H1 (cell line): Measurements from ENCODE around the gene ZSWIM6. TPM values are rescaled to one million over a fixed set of nuclear protein-coding genes. Genes with fewer than 3 reads are reported as not detected.

Experiments
- CBX8 ChIP-seq: fragments of 300-800, 300-1000 bp; sonication (generic); IDR thresholded peaks from 2 replicates; pipeline ENCODE4 v1.7.1; 2016; ENCODE audit warnings: low read depth, low read length, borderline replicate concordance
- CHD1 ChIP-seq: IDR thresholded peaks from 2 replicates; pipeline ENCODE4 v1.6.1; 2012; ENCODE audit warnings: low read depth, low read length, improper control_type of control experiment
- CHD2 ChIP-seq: IDR thresholded peaks from 2 replicates; pipeline ENCODE4 v1.6.1; 2012; ENCODE audit warnings: low read length, improper control_type of control experiment
- CREB1 ChIP-seq: IDR thresholded peaks from 2 replicates; pipeline ENCODE4 v1.6.1; 2012; ENCODE audit warnings: inconsistent platforms
- CTBP2 ChIP-seq: IDR thresholded peaks from 2 replicates; pipeline ENCODE4 v1.7.0; 2011; ENCODE audit warnings: borderline replicate concordance, mild to moderate bottlenecking, moderate library complexity, mixed read lengths, low read length; ENCODE audit not compliant: insufficient read depth, insufficient read length
- CTCF ChIP-seq, 3 experiments: IDR thresholded peaks; 1 replicate in 2 of 3; 2 replicates in 1 of 3; pipeline versions ENCODE4 v1.5.1 to v1.6.1; 2011; ENCODE audit warnings: low read length in 3 of 3, mild to moderate bottlenecking in 3 of 3, inconsistent platforms in 2 of 3, low read depth in 1 of 3, moderate library complexity in 1 of 3; ENCODE audit not compliant: insufficient read depth in 1 of 3; ENCODE audit errors: control extremely low read depth in 1 of 3
- PHF8 ChIP-seq: fragments of 200-600 bp; sonication (generic); conservative IDR thresholded peaks from 2 replicates; pipeline ENCODE4 v1.7.1; 2012; ENCODE audit warnings: low read depth, mild to moderate bottlenecking, inconsistent platforms, low read length, moderate library complexity
- POLR2AphosphoS5 ChIP-seq: IDR thresholded peaks from 2 replicates; pipeline ENCODE4 v1.6.1; 2011; ENCODE audit warnings: low read depth, low read length
- RAD21 ChIP-seq, 2 experiments: IDR thresholded peaks in 1 of 2; conservative IDR thresholded peaks in 1 of 2; 2 replicates each; pipeline ENCODE4 v1.6.1; 2011; ENCODE audit warnings: low read depth in 2 of 2, low read length in 2 of 2, improper control_type of control experiment in 1 of 2, inconsistent platforms in 1 of 2, mild to moderate bottlenecking in 1 of 2, moderate library complexity in 1 of 2
- TAF1 ChIP-seq: IDR thresholded peaks from 2 replicates; pipeline ENCODE4 v1.6.1; 2011; ENCODE audit warnings: mild to moderate bottlenecking, low read depth, low read length
- polyA plus RNA-seq, 7 experiments: library from polyadenylated mRNA; depleted of rRNA in 3 of 7; stranded (reverse) in 5 of 7; unstranded in 2 of 7; fragments of >200 nt in 5 of 7; fragments of 200-250 nt in 2 of 7; gene quantifications; 1 replicate in 5 of 7; 2 replicates in 1 of 7; 4 replicates in 1 of 7; pipeline versions ENCODE4 v1.2.1 to v1.2.3, GENCODE V29; 2011 to 2013; ENCODE audit warnings: missing spikeins in 2 of 7, mixed read lengths in 2 of 7
- total RNA-seq: library from RNA; stranded (reverse); fragmentation: NEBNext Ultra II Directional; extraction: Animal tissue kit (Norgen Biotek cat#: 25700); gene quantifications from 2 replicates; pipeline ENCODE4 v1.2.1, GENCODE V29; 2021
- TF ChIP-seq, protein P1 (sequence below): IDR thresholded peaks from 2 replicates; pipeline ENCODE4 v1.6.1; 2011; ENCODE audit warnings: low read length, improper control_type of control experiment
- TF ChIP-seq, protein P2 (sequence below): IDR thresholded peaks from 2 replicates; pipeline ENCODE4 v1.6.1; 2012; ENCODE audit warnings: low read length, inconsistent platforms

Gene ZSWIM6
- total and polyA plus RNA-seq, 2 of the 8 experiments (the other 6 are each of a cell fraction or from before 2014, with no cell fraction given) = 7.9 to 12.4 TPM

DNA sequence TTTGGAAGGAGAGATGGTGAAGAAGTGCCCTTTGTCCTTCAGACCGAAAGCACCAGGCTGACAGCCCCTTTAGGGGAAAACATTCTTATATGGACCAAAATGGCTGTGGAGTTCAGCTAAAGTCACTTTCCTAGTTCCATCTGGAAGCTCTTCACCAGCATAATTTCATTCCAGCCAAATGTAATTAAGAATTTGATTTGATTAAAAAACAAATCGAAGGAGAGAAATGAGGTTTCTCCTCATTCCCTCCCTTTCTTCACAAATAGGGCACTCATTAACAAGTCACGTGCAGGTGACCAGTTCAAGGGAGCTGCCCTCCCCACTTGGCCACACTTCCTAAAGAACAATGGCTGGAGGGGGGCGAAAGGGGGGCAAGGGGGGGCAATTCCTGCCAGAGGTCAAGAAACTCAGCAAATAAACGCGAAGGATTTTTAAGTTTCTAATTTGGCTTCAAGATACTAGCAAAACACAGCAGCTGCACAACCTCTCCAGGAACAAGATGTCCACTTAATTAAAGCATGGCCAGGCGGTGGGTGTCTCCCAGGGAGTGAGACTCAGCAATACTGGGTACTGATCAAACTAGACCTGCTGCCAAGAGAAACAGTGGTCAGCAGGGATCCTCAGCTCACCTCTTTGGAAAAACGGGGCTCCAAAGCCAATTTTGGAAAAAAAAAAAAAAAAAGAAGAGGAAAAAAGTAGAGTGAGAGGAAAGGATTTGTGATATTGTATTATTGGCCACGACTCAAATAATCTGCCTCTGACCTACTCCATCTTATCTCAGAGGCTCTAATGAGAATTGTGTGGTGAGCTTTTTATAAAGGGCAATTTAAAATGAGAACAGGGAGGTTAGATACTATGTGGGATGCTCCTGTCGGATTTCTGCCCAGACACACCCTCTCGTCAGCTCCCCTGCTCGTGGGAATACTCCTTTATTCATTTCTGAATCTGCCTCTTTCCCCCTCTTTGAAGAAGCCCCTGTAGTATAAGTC is 254.3 kb downstream of the ZSWIM6 start (continued):
- TF ChIP-seq CTCF (IDR thresholded peaks at IDR 0.05; ENCODE audit: control extremely low read depth in 1 of 3, insufficient read depth in 1 of 3, low read depth in 1 of 3, low read length in 3 of 3) (no peak), CTBP2 (no peak), PHF8 (no peak), RAD21 (IDR thresholded peaks at IDR 0.05 in 1 of 2, conservative IDR thresholded peaks at IDR 0.05 in 1 of 2; ENCODE audit: low read depth in 2 of 2, low read length in 2 of 2) (no peak), CHD1 (no peak), CREB1 (no peak), POLR2AphosphoS5 (no peak), TAF1 (no peak), CHD2 (no peak), CBX8 (no peak)
- TF ChIP-seq, protein P1, sequence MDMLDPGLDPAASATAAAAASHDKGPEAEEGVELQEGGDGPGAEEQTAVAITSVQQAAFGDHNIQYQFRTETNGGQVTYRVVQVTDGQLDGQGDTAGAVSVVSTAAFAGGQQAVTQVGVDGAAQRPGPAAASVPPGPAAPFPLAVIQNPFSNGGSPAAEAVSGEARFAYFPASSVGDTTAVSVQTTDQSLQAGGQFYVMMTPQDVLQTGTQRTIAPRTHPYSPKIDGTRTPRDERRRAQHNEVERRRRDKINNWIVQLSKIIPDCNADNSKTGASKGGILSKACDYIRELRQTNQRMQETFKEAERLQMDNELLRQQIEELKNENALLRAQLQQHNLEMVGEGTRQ = no peak
- TF ChIP-seq, protein P2, sequence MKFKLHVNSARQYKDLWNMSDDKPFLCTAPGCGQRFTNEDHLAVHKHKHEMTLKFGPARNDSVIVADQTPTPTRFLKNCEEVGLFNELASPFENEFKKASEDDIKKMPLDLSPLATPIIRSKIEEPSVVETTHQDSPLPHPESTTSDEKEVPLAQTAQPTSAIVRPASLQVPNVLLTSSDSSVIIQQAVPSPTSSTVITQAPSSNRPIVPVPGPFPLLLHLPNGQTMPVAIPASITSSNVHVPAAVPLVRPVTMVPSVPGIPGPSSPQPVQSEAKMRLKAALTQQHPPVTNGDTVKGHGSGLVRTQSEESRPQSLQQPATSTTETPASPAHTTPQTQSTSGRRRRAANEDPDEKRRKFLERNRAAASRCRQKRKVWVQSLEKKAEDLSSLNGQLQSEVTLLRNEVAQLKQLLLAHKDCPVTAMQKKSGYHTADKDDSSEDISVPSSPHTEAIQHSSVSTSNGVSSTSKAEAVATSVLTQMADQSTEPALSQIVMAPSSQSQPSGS = no peak
